ENCODE data around the gene ORM2.

DNA sequence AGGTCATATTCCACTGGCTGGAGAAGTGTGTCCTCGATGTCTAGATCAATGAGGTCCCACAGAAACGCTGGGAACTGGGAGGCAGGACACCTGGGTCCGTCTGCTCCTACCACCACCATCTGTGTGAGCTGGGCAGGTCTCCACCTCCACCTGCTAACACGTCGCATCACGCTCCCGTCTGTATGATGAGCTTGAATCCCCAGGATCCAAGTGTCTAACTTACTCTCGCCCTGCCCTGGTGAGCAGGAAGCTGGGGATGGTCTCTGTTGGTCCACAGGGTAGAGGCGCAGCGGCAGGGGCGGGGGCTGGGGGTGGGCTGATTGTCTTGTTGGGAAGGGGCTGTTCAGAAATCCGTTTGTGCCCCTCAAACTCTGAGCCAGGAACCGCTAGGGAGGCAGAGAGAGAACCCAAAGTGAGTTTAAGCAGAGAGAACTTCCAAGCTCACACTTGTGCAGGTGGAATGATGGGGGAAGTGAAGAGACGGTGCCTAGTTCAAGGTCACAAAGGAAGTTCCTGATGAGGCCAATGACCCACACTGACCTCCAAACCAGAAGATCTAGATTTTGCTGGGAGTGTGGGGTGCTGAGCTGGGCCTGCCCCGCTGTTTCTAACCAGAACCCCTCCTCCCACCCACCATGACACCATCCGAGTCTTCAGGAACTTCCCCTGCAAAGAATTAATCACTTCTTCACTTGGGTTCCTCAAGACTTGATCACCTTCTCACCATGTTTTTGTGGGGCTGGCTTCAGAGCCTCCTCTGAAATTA is 21.1 kb downstream of the ORM2 start:
- TF ChIP-seq, protein P1, sequence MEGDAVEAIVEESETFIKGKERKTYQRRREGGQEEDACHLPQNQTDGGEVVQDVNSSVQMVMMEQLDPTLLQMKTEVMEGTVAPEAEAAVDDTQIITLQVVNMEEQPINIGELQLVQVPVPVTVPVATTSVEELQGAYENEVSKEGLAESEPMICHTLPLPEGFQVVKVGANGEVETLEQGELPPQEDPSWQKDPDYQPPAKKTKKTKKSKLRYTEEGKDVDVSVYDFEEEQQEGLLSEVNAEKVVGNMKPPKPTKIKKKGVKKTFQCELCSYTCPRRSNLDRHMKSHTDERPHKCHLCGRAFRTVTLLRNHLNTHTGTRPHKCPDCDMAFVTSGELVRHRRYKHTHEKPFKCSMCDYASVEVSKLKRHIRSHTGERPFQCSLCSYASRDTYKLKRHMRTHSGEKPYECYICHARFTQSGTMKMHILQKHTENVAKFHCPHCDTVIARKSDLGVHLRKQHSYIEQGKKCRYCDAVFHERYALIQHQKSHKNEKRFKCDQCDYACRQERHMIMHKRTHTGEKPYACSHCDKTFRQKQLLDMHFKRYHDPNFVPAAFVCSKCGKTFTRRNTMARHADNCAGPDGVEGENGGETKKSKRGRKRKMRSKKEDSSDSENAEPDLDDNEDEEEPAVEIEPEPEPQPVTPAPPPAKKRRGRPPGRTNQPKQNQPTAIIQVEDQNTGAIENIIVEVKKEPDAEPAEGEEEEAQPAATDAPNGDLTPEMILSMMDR (IDR thresholded peaks at IDR 0.05; ENCODE audit: control extremely low read depth in 1 of 3, insufficient read depth in 1 of 3, low read depth in 1 of 3, low read length in 3 of 3), result no peak
- TF ChIP-seq POLR2A (IDR thresholded peaks at IDR 0.05; ENCODE audit: control extremely low read depth in 1 of 2, low read depth in 2 of 2, low read length in 2 of 2) (no peak), ZNF274 (IDR thresholded peaks at IDR 0.05; ENCODE audit: borderline replicate concordance, extremely low read depth, low read length) (no peak), JUN (IDR thresholded peaks at IDR 0.05; ENCODE audit: low read depth, low read length) (no peak)
